Mesothelial cell of epicardium (in vitro differentiated cells): ENCODE data around the gene ZDHHC11B. TPM values are rescaled to one million over a fixed set of nuclear protein-coding genes. Genes with fewer than 3 reads are reported as not detected.

Source experiments
- DNase-seq, 2 experiments: peaks; one replicate each; pipeline ENCODE4 v3.0.0; 2021; ENCODE audit warnings: low spot score in 2 of 2; ENCODE audit not compliant: unreplicated experiment in 2 of 2
- H3K27ac Mint-ChIP-seq: 2 replicates; pipeline ENCODE4 v1.8.0; 2021; ENCODE audit warnings: mixed read lengths
- H3K27me3 Mint-ChIP-seq: 2 replicates; pipeline ENCODE4 v1.8.0; 2021; ENCODE audit warnings: low read depth, mixed read lengths
- H3K36me3 Mint-ChIP-seq: 2 replicates; pipeline ENCODE4 v1.8.0; 2021; ENCODE audit warnings: mixed read lengths
- H3K4me1 Mint-ChIP-seq: 2 replicates; pipeline ENCODE4 v1.8.0; 2021; ENCODE audit warnings: mixed read lengths
- H3K4me3 Mint-ChIP-seq: 2 replicates; pipeline ENCODE4 v1.8.0; 2021; ENCODE audit warnings: mild to moderate bottlenecking, moderate library complexity, mixed read lengths
- H3K9me3 Mint-ChIP-seq: 2 replicates; pipeline ENCODE4 v1.8.0; 2021; ENCODE audit warnings: mixed read lengths
- total RNA-seq: library from RNA; stranded (reverse); gene quantifications from 3 replicates; pipeline ENCODE4 v1.2.1, GENCODE V29; 2021
- TF ChIP-seq, protein P1 (sequence below): fragments of 200-600 bp; sonication (generic); IDR thresholded peaks from one replicate; pipeline ENCODE4 v1.5.0; 2021; ENCODE audit warnings: antibody characterized with exemption; ENCODE audit not compliant: unreplicated experiment

The ZDHHC11B gene
- total RNA-seq, 1 donor from 2014 or later = 0.74 TPM

DNA sequence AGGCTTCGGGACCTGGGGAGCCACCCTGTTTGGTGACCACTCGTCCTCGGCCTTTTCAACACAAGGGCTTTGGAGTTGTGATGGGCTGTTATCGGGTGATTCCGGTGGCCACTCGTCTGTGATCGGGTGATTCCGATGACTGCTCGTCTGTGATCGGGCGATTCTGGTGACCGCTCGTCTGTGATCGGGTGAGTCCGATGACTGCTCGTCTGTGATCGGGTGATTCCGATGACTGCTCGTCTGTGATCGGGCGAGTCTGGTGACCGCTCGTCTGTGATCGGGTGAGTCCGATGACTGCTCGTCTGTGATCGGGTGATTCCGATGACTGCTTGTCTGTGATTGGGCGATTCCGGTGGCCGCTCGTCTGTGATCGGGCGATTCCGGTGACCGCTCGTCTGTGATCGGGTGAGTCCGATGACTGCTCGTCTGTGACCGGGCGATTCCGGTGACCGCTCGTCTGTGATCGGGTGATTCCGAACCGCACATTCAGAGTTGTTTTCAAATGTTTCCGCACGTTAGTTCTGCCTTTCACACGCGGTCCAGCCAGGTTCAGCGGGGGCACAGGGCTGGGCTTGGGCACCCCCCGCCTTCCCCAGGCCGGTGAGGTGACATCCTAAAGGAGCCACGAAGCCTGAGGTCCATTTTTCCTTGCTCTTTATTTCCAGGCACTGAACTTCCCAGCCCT lies 121.6 kb downstream of the ZDHHC11B start:
- Mint-ChIP-seq H3K4me3 (no peak overlapping the region), H3K27me3 (no peaks in the 10 kb centered on the region), H3K36me3 (peaks cover 43% of the 10 kb centered on the region), H3K4me1 (no peaks in the 10 kb centered on the region), H3K27ac (no peak overlapping the region), H3K9me3 (peaks cover 9% of the 10 kb centered on the region)
- DNase-seq = no peak
- TF ChIP-seq, protein P1, sequence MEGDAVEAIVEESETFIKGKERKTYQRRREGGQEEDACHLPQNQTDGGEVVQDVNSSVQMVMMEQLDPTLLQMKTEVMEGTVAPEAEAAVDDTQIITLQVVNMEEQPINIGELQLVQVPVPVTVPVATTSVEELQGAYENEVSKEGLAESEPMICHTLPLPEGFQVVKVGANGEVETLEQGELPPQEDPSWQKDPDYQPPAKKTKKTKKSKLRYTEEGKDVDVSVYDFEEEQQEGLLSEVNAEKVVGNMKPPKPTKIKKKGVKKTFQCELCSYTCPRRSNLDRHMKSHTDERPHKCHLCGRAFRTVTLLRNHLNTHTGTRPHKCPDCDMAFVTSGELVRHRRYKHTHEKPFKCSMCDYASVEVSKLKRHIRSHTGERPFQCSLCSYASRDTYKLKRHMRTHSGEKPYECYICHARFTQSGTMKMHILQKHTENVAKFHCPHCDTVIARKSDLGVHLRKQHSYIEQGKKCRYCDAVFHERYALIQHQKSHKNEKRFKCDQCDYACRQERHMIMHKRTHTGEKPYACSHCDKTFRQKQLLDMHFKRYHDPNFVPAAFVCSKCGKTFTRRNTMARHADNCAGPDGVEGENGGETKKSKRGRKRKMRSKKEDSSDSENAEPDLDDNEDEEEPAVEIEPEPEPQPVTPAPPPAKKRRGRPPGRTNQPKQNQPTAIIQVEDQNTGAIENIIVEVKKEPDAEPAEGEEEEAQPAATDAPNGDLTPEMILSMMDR = no peak

DNA sequence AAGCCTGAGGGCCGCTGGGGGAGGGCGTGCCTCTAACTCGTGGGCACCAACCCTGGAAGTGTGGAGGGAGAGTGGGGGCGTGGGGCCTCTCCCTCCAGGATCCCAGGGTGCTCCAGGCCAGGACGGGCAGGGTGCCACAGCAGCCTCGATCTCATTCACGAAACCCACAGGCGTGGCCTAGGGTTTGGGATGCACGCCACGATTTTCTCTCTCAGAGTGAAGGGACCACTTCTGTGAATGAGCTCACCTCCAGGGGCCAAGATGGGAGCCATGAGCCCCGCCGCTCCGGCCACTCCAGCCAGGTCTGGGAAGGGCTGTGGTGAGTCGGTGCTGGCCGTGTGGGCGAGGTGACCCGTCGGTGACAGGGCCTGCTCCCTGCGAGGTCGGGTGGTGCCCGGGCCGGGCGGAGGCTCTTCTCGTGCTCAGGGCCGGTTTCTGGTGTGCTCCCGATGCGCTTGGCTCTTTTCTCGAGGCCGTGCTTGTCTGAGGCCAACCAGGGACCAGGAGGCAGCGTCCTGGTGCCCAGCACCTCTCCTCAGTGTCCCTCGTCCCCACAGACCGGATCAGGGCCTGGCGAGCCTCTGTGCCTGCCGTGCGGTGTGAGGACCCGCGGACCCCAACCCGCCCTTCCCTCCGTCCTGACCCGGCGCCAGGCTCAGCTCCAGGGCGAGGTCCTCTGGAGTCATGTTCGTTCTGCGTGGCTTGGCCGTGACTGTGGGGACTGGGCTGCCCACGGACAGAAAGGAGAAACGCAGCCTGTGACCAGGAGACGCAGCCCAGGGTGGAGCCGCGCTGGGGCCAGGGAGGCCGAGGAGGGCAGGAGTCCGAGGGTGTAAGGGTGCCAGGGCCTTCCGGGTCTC lies 122.4 kb downstream of the ZDHHC11B start:
- H3K4me1 Mint-ChIP-seq = no peaks in the 10 kb centered on the region
- no peaks in the 10 kb centered on the region for H3K27me3 Mint-ChIP-seq
- DNase-seq = no peak
- H3K27ac Mint-ChIP-seq = no peak overlapping the region
- no peak overlapping the region for H3K4me3 Mint-ChIP-seq
- peaks cover 14% of the 10 kb centered on the region for H3K9me3 Mint-ChIP-seq
- TF ChIP-seq, protein P1 = no peak
- peaks cover 45% of the 10 kb centered on the region for H3K36me3 Mint-ChIP-seq

DNA sequence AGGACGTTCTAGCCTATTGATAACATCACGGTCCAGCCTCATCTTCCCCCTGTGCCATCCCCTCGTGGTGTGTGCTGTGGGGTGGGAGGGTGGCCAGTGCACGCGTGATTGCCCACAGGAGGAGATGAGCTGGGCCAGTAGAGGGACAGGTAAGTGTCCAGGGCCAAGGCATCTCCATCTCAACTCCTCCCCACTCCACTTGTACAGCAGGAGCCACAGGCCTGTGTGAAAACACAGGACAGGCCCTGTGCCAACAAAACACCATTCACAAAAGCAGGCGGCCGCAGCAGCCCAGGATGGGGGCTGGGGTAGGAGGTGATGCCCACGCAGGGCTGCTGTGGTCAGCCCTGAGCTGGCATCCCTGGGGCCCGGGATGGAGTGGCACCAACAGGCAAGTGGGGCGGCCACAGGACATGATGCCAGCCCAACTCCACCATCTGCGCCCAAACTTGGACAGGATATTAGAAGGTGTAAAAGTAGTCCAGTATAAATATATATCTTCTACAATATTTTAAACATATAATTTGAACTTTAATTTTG lies 124.0 kb downstream of the ZDHHC11B start:
- no peak overlapping the region for H3K27ac Mint-ChIP-seq
- TF ChIP-seq, protein P1 = no peak
- no peak overlapping the region for H3K4me3 Mint-ChIP-seq
- H3K27me3 Mint-ChIP-seq = no peaks in the 10 kb centered on the region
- peaks cover 14% of the 10 kb centered on the region for H3K9me3 Mint-ChIP-seq
- no peak for DNase-seq
- H3K4me1 Mint-ChIP-seq = no peaks in the 10 kb centered on the region
- H3K36me3 Mint-ChIP-seq = peaks cover 52% of the 10 kb centered on the region

Other genes with a start within 250 kb of the ZDHHC11B start
- 20.1 to 21.7 TPM (median 20.3 TPM) in 3 replicates for gene CEP72, start 172.4 kb downstream of the ZDHHC11B start, total RNA-seq
- gene TPPP, start 91.4 kb downstream of the ZDHHC11B start, total RNA-seq = 0.16 to 0.24 TPM (median 0.18 TPM) in 3 replicates
- gene ZDHHC11, start 66.3 kb upstream of the ZDHHC11B start, total RNA-seq = 9.7 to 13.3 TPM (median 11.4 TPM) in 3 replicates
- 58.9 to 60.5 TPM (median 59.3 TPM) in 3 replicates for gene BRD9, start 108.1 kb upstream of the ZDHHC11B start, total RNA-seq
- gene TRIP13, start 108.2 kb upstream of the ZDHHC11B start, total RNA-seq = 9.8 to 10.5 TPM (median 9.9 TPM) in 3 replicates
- 52.8 to 65.1 TPM (median 63.4 TPM) in 3 replicates for gene NKD2, start 224.1 kb upstream of the ZDHHC11B start, total RNA-seq